ENCODE results near the gene RNASE13.

DNA sequence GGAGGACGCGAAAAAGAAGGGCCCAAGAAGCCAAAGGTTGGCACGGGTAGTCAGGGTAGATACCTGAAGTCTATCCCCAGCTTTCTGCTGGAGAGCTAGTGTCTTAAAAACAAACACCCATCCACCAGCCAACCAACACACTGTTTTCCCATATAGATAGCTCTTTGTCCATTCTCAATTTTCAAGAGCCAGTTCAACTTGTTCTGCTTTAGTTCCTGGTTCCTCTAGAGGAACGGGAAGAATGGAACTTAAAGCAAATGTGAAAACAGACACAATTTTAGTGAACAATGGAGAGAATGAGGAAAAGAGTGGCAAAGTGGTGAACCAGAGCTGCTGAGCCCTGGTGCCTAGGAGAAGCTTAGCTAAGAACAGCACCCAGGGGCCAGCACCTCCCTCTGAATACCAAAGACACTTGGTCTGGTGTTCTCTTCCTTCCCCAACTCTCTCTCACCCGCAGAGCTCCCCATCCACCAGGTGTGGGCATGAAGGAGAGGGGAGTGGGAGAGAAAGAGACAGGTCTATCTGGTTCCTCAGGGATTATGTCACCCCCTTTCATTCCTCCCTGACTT is 13.5 kb downstream of the RNASE13 start:
- no peak for TF ChIP-seq POLR2A (IDR thresholded peaks at IDR 0.05; ENCODE audit: low read depth)
- TF ChIP-seq, protein P1, sequence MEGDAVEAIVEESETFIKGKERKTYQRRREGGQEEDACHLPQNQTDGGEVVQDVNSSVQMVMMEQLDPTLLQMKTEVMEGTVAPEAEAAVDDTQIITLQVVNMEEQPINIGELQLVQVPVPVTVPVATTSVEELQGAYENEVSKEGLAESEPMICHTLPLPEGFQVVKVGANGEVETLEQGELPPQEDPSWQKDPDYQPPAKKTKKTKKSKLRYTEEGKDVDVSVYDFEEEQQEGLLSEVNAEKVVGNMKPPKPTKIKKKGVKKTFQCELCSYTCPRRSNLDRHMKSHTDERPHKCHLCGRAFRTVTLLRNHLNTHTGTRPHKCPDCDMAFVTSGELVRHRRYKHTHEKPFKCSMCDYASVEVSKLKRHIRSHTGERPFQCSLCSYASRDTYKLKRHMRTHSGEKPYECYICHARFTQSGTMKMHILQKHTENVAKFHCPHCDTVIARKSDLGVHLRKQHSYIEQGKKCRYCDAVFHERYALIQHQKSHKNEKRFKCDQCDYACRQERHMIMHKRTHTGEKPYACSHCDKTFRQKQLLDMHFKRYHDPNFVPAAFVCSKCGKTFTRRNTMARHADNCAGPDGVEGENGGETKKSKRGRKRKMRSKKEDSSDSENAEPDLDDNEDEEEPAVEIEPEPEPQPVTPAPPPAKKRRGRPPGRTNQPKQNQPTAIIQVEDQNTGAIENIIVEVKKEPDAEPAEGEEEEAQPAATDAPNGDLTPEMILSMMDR (IDR thresholded peaks at IDR 0.05): no peak

All from esophagus muscularis mucosa (tissue), 3 donors.